Astrocyte (in vitro differentiated cells and primary cell): Measurements from ENCODE around the gene DLD. TPM values are rescaled to one million over a fixed set of nuclear protein-coding genes. Genes with fewer than 3 reads are reported as not detected.
"Not testable (repeated sequence)": the region's sequence is repeated elsewhere in the genome, so short reads cannot be mapped to it uniquely, and the experiment has no call there.

Experiments
- DNase-seq: peaks from one replicate; pipeline ENCODE4 v3.0.0-alpha.2; 2010; ENCODE audit warnings: low read depth
- FAIRE-seq: peaks from 2 replicates; lab custom pipeline; 2011; peaks lifted over from hg19 to GRCh38; lab: Jason Lieb, UNC
- H2AFZ ChIP-seq: 2 replicates; pipeline ENCODE4 v1.6.0; 2012; ENCODE audit warnings: low read depth, low read length, inconsistent platforms
- H3K27ac ChIP-seq: 2 replicates; pipeline ENCODE4 v1.5.1; 2011; ENCODE audit warnings: low read depth, low read length, inconsistent platforms
- H3K27me3 ChIP-seq: 2 replicates; pipeline ENCODE4 v1.6.0; 2011; ENCODE audit warnings: low read length, inconsistent platforms; ENCODE audit not compliant: insufficient read depth
- H3K36me3 ChIP-seq: 2 replicates; pipeline ENCODE4 v1.5.1; 2011; ENCODE audit warnings: low read length, inconsistent platforms; ENCODE audit not compliant: insufficient read depth
- H3K4me1 ChIP-seq: 2 replicates; pipeline ENCODE4 v1.5.1; 2011; ENCODE audit warnings: low read length, inconsistent platforms; ENCODE audit not compliant: insufficient read depth
- H3K4me2 ChIP-seq: 2 replicates; pipeline ENCODE4 v1.6.0; 2012; ENCODE audit warnings: low read length, inconsistent platforms
- H3K4me3 ChIP-seq: 2 replicates; pipeline ENCODE4 v1.5.1; 2011; ENCODE audit warnings: low read depth, mild to moderate bottlenecking, low read length, inconsistent platforms; ENCODE audit not compliant: insufficient read depth
- H3K79me2 ChIP-seq: 2 replicates; pipeline ENCODE4 v1.6.0; 2012; ENCODE audit warnings: mild to moderate bottlenecking, low read length, inconsistent platforms; ENCODE audit not compliant: insufficient read depth
- H3K9ac ChIP-seq: 2 replicates; pipeline ENCODE4 v1.6.0; 2012; ENCODE audit warnings: mild to moderate bottlenecking, low read length, inconsistent platforms
- H3K9me3 ChIP-seq: 2 replicates; pipeline ENCODE4 v1.5.1; 2012; ENCODE audit warnings: low read depth, mild to moderate bottlenecking, low read length, inconsistent platforms; ENCODE audit not compliant: insufficient read depth
- H4K20me1 ChIP-seq: 2 replicates; pipeline ENCODE4 v1.6.0; 2012; ENCODE audit warnings: low read length, inconsistent platforms; ENCODE audit not compliant: insufficient read depth
- H3K27ac Mint-ChIP-seq: one replicate; pipeline ENCODE4 v1.8.0; 2021; ENCODE audit warnings: mild to moderate bottlenecking, mixed read lengths; ENCODE audit not compliant: unreplicated experiment
- H3K27me3 Mint-ChIP-seq: one replicate; pipeline ENCODE4 v1.8.0; 2021; ENCODE audit warnings: low read depth, mixed read lengths; ENCODE audit not compliant: unreplicated experiment
- H3K36me3 Mint-ChIP-seq: one replicate; pipeline ENCODE4 v1.8.0; 2021; ENCODE audit warnings: low read depth, mixed read lengths; ENCODE audit not compliant: unreplicated experiment
- H3K4me1 Mint-ChIP-seq: one replicate; pipeline ENCODE4 v1.8.0; 2021; ENCODE audit warnings: low read depth, mixed read lengths; ENCODE audit not compliant: unreplicated experiment
- H3K4me3 Mint-ChIP-seq: one replicate; pipeline ENCODE4 v1.8.0; 2021; ENCODE audit warnings: mild to moderate bottlenecking, moderate library complexity, mixed read lengths; ENCODE audit not compliant: unreplicated experiment
- H3K9me3 Mint-ChIP-seq: one replicate; pipeline ENCODE4 v1.8.0; 2021; ENCODE audit warnings: mild to moderate bottlenecking, mixed read lengths; ENCODE audit not compliant: unreplicated experiment
- EZH2 ChIP-seq: IDR thresholded peaks from 2 replicates; pipeline ENCODE4 v1.6.1; 2012; ENCODE audit warnings: mild to moderate bottlenecking, low read length, inconsistent platforms; ENCODE audit not compliant: insufficient read depth
- total RNA-seq: library from RNA; stranded (reverse); gene quantifications from 2 replicates; pipeline ENCODE4 v1.2.1, GENCODE V29; 2021
- TF ChIP-seq, protein P1 (sequence below): IDR thresholded peaks from 2 replicates; pipeline ENCODE4 v1.5.1; 2011; ENCODE audit warnings: low read depth, mild to moderate bottlenecking, inconsistent platforms, low read length, moderate library complexity; ENCODE audit not compliant: insufficient read depth

Gene DLD
- total RNA-seq, 1 donor from 2014 or later = 73.1 TPM

DNA sequence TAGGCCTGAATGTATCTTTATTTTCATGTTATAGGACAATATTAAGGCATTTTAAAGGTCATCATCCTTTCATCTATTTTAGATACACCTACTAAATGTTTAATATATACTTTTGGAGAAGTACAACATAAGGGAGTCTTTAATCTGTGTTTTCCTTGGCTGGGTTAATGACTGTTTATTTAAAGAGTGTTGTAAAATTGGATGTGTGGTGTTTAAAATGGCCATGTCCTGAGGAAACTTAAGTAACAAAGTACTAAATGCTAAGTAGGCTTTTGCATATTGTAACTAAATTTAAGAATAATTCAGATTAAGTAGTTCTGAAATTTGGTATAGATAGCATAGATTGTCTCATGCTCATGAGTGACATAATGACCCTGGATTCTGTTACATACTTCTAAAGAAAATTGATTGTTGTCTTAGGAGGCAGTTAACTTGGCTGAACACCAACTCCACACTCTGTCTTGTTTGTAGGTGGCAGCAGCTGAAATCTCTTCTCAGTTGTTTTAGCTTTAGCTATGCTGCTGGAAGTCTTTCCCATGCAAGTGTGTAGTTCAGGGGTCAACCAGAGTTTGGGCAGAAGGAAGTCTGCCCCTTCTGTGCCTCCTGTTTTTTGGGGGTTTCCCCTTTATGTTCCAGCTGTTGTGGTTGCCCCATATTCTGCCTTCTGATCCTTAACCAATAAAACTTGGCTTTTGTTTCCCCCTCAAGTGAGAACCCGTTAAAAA lies 29.2 kb downstream of the DLD start:
- Histone ChIP-seq H3K4me1 (no peaks in the 10 kb centered on the region), H3K79me2 (no peaks in the 10 kb centered on the region), H3K4me2 (no peak overlapping the region), H4K20me1 (peaks cover 21% of the 10 kb centered on the region), H3K9ac (no peak overlapping the region), H2AFZ (no peak overlapping the region), H3K9me3 (no peaks in the 10 kb centered on the region), H3K36me3 (peaks cover 58% of the 10 kb centered on the region), H3K27ac (no peak overlapping the region), H3K27me3 (no peaks in the 10 kb centered on the region), H3K4me3 (no peak overlapping the region)
- TF ChIP-seq EZH2 = no peak
- TF ChIP-seq, protein P1, sequence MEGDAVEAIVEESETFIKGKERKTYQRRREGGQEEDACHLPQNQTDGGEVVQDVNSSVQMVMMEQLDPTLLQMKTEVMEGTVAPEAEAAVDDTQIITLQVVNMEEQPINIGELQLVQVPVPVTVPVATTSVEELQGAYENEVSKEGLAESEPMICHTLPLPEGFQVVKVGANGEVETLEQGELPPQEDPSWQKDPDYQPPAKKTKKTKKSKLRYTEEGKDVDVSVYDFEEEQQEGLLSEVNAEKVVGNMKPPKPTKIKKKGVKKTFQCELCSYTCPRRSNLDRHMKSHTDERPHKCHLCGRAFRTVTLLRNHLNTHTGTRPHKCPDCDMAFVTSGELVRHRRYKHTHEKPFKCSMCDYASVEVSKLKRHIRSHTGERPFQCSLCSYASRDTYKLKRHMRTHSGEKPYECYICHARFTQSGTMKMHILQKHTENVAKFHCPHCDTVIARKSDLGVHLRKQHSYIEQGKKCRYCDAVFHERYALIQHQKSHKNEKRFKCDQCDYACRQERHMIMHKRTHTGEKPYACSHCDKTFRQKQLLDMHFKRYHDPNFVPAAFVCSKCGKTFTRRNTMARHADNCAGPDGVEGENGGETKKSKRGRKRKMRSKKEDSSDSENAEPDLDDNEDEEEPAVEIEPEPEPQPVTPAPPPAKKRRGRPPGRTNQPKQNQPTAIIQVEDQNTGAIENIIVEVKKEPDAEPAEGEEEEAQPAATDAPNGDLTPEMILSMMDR = no peak
- FAIRE-seq (no peak), DNase-seq (no peak)
- Mint-ChIP-seq H3K4me3 (no peak overlapping the region), H3K9me3 (no peaks in the 10 kb centered on the region), H3K36me3 (peaks cover 11% of the 10 kb centered on the region), H3K27me3 (no peaks in the 10 kb centered on the region), H3K27ac (peak overlapping the region; percentile 24), H3K4me1 (peaks cover 30% of the 10 kb centered on the region)

DNA sequence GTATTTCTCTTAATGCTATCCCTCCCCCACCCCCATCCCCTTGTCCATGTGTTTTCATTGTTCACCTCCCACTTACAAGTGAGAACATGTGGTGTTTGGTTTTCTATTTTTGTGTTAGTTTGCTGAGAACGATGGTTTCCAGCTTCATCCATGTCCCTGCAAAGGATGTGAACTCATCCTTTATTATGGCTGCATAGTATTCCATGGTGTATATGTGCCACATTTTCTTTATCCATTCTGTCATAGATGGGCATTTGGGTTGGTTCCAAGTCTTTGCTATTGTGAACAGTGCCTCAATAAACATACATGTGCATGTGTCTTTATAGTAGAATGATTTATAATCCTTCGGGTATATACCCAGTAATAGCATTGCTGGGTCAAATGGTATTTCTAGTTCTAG lies 30.8 kb downstream of the DLD start:
- H3K79me2 ChIP-seq, FAIRE-seq, H3K27me3 ChIP-seq, H3K36me3 Mint-ChIP-seq, DNase-seq, H3K4me1 ChIP-seq, H3K4me3 ChIP-seq, H3K27ac Mint-ChIP-seq, H2AFZ ChIP-seq, H3K27ac ChIP-seq, H3K27me3 Mint-ChIP-seq, H3K9ac ChIP-seq, H3K9me3 Mint-ChIP-seq, H3K9me3 ChIP-seq, H3K4me2 ChIP-seq, H3K4me3 Mint-ChIP-seq: not testable (repeated sequence)
- H4K20me1 ChIP-seq = peaks cover 22% of the 10 kb centered on the region
- H3K36me3 ChIP-seq = peaks cover 68% of the 10 kb centered on the region
- peaks cover 44% of the 10 kb centered on the region for H3K4me1 Mint-ChIP-seq

DNA sequence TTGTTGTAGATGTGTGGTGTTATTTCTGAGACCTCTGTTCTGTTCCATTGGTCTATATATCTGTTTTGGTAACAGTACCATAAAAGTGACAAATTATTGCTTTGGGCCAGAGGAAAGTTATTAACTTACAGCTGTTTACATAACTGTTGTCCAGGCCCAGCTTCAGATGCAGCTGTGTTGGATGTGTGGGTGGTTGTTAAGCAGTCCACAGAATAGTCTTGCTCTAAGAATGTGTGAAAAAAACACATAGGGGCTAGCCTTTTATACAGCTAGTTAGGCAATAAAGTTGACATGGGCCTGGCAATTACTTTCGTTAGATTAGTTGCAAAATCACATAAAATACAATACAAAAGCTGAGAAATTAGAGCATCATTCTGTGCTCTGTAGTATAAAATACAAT lies 31.9 kb downstream of the DLD start:
- Histone ChIP-seq H3K27ac (no peak overlapping the region), H3K36me3 (peaks cover 68% of the 10 kb centered on the region), H3K27me3 (no peaks in the 10 kb centered on the region), H3K4me2 (no peak overlapping the region), H3K9me3 (no peaks in the 10 kb centered on the region), H3K79me2 (no peaks in the 10 kb centered on the region), H4K20me1 (peaks cover 25% of the 10 kb centered on the region), H3K4me1 (no peaks in the 10 kb centered on the region), H2AFZ (no peak overlapping the region), H3K9ac (no peak overlapping the region), H3K4me3 (no peak overlapping the region)
- FAIRE-seq (no peak), DNase-seq (no peak)
- TF ChIP-seq, protein P1 = no peak
- TF ChIP-seq EZH2 = no peak
- no peak overlapping the region for H3K27ac Mint-ChIP-seq
- peaks cover 5% of the 10 kb centered on the region for H3K36me3 Mint-ChIP-seq
- peaks cover 46% of the 10 kb centered on the region for H3K4me1 Mint-ChIP-seq
- H3K4me3 Mint-ChIP-seq = no peak overlapping the region
- H3K27me3 Mint-ChIP-seq = no peaks in the 10 kb centered on the region
- H3K9me3 Mint-ChIP-seq = no peaks in the 10 kb centered on the region
